Raji (cell line): ENCODE results near the gene ERC2.

ENCODE experiments used
- POLR2A ChIP-seq: IDR thresholded peaks from 2 replicates; pipeline ENCODE4 v1.6.1; 2011; ENCODE audit warnings: low read depth, low read length, control low read depth; ENCODE audit not compliant: insufficient read depth

ERC2 gene

GRCh38 chr3:56458496-56459103, 9.7 kb downstream of the ERC2 start:
- no peak for TF ChIP-seq POLR2A

- TF ChIP-seq POLR2A: no peak
Measured at GRCh38 chr3:56456117-56456516, 12.2 kb downstream of the ERC2 start.

GRCh38 chr3:56453011-56453410, 15.3 kb downstream of the ERC2 start:
- TF ChIP-seq POLR2A: no peak

DNA sequence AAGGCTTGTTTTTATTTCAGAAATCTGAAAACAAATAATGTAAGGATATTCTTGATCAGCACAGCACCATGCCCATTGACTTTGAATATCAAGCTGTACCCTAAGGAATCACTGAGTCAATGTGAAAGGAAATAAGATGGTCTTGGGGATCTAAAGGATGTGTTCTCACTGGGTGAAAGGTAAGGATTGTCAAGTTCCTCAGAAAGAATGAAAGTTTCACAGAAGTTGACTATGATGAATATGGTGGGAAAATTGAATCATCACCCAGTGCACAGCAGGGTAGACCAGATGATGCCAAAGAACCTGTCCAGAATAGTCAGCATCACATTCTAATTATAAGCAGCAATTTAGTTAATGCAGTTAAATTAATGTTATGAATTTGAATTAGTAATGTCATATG, 16.2 kb downstream of the ERC2 start:
- TF ChIP-seq POLR2A: no peak

- no peak for TF ChIP-seq POLR2A
Measured at GRCh38 chr3:56443372-56443771, 24.9 kb downstream of the ERC2 start.

- TF ChIP-seq POLR2A: no peak
Measured at GRCh38 chr3:56428667-56429066, 39.6 kb downstream of the ERC2 start.

- TF ChIP-seq POLR2A: no peak
Measured at GRCh38 chr3:56424885-56425284, 43.4 kb downstream of the ERC2 start.

DNA sequence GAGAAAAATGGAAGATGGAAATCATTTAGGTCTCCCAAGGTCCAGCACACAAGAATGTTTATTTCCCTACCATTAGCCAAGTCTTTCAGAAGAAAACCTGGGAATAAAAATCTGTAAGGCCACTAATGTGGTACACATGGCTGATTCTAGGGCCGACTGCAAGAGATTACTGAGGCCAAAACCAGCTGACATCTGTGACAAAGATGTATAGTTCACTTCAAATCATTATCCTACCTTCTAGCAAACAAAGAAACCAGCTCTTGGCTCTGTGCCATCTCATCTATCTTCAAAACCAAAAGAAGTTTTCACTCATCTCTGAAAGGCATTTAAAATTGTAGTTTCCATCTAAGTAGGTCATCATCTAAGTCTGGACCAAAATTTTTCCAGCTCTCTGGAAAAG, 43.9 kb downstream of the ERC2 start:
- no peak for TF ChIP-seq POLR2A

GRCh38 chr3:56423661-56424099, 44.6 kb downstream of the ERC2 start:
- no peak for TF ChIP-seq POLR2A

GRCh38 chr3:56422316-56422715, 46.0 kb downstream of the ERC2 start:
- TF ChIP-seq POLR2A: no peak

DNA sequence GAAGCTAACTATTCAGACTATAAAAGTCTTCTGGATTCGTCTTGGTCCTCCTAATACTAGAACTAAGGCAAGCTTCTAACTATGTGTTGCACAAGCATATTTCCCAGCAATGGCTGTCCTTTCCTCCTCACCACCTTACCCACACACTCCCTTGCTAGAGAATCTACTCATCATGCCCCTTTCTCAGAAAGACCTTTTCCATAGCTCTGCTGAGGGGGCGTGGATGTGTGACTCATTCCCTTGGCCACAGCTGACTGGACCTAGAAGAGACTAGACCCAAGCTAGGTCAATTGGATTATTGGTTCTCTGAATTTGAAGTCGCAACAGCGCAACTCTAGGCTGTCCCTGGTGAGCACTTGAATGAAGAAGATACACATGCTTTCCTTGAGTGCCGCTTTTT, 47.1 kb downstream of the ERC2 start:
- no peak for TF ChIP-seq POLR2A

GRCh38 chr3:56415652-56416051, 52.6 kb downstream of the ERC2 start:
- no peak for TF ChIP-seq POLR2A

- no peak for TF ChIP-seq POLR2A
Measured at GRCh38 chr3:56413911-56414310, 54.4 kb downstream of the ERC2 start.

DNA sequence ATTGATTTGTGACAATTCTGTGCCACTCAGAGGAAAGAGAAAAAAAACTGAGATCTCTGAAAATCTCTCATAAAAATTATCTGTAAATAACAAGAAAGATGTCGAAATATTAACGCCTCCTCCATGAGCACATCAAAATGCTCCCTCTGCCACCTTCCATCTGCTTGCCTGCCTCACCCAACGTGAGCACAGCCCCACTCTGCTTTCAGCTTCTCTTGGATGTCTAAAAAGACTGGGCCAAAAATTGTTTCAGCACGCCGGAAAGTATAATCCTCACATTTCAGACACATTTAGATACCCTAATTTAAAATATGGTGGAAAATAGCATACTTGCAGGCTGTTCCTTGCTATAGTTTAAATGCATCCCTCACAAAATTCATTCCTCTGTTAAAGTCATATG, 57.1 kb downstream of the ERC2 start:
- no peak for TF ChIP-seq POLR2A

DNA sequence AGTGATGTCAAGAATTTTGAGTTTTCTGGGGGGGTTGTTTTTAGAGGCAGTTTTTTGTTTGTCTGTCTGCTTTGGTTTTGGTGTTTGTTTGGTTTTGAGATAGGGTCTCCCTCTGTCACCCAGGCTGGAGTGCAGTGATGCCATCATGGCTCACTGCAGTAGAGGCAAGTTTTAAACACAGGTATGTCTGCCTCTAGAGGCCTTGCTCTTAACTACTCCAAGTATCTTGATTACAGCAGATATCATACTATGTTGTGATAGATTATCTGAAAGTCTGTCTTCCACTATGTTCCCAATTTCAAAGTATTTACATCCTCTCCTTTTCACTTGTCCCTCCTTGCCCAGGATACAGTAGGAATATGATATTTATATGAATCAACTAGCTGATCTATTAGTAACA, 57.7 kb downstream of the ERC2 start:
- no peak for TF ChIP-seq POLR2A

- TF ChIP-seq POLR2A: no peak
Measured at GRCh38 chr3:56409790-56410189, 58.5 kb downstream of the ERC2 start.

DNA sequence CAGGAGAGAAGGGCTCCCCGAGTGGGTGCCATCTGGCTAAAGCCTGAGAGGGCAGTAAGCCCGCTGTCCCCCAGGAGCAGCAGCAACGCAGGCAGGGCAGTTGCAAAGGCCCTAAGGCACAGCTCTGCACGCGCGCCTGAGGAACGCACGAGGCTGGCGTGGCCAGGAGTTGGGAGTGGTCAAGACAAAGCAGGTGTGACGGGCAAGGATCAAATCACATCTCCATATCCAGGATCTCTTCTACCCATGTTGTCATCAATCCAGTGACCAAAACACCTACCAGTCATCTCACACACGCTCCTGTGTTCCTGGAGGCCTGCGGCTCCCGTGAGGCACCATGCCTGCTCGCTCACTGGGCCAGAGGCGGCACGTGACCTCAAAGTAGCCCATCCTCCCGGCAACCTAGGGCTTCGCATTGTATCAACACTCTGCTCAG, 59.5 kb downstream of the ERC2 start:
- TF ChIP-seq POLR2A: no peak

GRCh38 chr3:56406826-56407515, 61.3 kb downstream of the ERC2 start:
- TF ChIP-seq POLR2A: no peak

- TF ChIP-seq POLR2A: no peak
Measured at GRCh38 chr3:56404884-56405283, 63.4 kb downstream of the ERC2 start.
